Activated CD4-positive, alpha-beta T cell treated with anti-CD3 and anti-CD28 coated beads, Interleukin-2, Interleukin-4, amounts not matched to agents 100 ng/mL and 50 ng/mL, durations not matched to agents 16 hours and 8 hours (primary cell): Measurements from ENCODE around the gene TMEM239.
A peak's percentile ranks its signal among the peaks of the same experiment; 100 is the strongest.
"Not testable (repeated sequence)": the region's sequence is repeated elsewhere in the genome, so short reads cannot be mapped to it uniquely, and the experiment has no call there.

Source experiments
- DNase-seq: peaks from one replicate; pipeline ENCODE4 v3.0.0-alpha.2; 2020; ENCODE audit warnings: low spot score

TMEM239 gene

GRCh38 chr20:2820896-2821869 is 5.0 kb downstream of the TMEM239 start:
- DNase-seq: no peak

DNA sequence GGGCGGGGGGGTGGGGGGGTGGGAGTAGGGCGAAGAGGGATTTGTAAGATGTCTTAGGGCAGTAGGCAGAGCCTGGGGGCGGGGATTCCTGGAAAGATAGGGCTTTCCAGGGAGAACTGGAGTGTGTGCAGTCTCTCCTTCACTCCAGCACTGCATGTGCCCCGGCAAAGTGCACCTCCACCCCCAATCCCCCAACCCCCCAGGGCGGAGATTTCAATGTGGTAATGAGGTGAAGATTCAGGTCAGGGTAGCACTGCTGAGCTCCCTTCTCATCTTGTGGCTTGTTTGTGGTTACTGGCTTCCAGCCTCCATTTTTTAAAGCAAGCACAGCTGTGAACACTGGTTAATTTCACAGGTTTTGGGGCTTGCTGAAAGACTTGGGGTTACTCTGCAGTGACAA is 5.9 kb downstream of the TMEM239 start:
- DNase-seq: peak; percentile 29

DNA sequence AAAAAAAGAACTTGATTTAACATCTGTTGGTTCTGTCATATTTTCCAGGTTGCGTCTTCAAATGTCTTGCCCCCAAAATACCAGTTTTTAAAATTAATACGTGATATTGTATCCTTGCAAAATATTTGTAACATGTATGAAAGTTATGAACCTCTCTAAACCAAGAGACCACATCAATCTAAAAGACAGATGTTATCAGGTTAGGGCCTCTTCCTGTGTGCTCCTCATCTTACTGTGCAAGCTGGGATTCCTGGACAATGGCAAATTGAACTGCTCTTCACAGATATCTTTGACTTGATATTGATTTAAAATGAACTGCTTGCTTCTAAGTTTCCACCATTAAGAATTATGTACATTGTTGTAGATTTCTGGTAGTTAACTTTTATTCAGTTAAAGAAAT is 9.6 kb downstream of the TMEM239 start:
- DNase-seq: peak; percentile 15

- DNase-seq: no peak
Observed at GRCh38 chr20:2826655-2827054, 10.5 kb downstream of the TMEM239 start.

DNA sequence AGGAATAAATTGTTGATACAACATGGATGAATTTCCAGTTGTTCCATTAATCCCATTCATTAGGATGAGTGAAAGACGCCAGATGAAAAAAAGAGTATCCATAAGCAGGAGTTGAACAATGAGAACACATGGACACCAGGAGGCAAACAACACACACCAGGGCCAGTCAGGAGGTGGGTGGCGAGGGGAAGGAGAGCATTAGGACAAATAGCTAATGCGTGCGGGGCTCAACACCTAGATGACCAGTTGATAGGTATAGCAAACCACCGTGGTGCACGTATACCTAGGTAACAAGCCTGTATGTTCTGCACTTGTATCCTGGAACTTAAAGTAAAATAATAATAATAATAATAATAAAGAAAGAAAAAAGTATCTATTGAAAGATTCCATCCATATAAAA is 13.2 kb downstream of the TMEM239 start:
- DNase-seq: no peak

DNA sequence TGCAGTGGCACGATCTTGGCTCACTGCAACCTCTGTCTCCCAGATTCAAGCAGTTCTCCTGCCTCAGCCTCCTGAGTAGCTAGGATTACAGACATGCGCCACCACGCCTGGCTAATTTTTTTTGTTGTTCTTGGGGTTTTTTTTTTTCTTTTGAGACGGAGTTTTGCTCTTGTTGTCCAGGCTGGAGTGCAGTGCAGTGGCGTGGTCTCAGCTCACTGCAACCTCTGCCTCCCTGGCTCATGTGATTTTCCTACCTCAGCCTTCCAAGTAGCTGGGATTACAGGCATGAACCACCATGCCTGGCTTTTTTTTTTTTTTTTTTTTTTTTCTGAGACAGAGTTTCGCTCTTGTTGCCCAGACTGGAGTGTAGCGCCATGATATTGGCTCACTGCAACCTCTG is 15.0 kb downstream of the TMEM239 start:
- DNase-seq: not testable (repeated sequence)

GRCh38 chr20:2833761-2834160 is 17.6 kb downstream of the TMEM239 start:
- DNase-seq: no peak

- no peak for DNase-seq
Observed at GRCh38 chr20:2834401-2835110, 18.4 kb downstream of the TMEM239 start.

GRCh38 chr20:2835331-2835796 is 19.2 kb downstream of the TMEM239 start:
- DNase-seq: no peak

- no peak for DNase-seq
Observed at GRCh38 chr20:2836035-2836434, 19.9 kb downstream of the TMEM239 start.

- DNase-seq: no peak
Observed at GRCh38 chr20:2837221-2837960, 21.2 kb downstream of the TMEM239 start.

DNA sequence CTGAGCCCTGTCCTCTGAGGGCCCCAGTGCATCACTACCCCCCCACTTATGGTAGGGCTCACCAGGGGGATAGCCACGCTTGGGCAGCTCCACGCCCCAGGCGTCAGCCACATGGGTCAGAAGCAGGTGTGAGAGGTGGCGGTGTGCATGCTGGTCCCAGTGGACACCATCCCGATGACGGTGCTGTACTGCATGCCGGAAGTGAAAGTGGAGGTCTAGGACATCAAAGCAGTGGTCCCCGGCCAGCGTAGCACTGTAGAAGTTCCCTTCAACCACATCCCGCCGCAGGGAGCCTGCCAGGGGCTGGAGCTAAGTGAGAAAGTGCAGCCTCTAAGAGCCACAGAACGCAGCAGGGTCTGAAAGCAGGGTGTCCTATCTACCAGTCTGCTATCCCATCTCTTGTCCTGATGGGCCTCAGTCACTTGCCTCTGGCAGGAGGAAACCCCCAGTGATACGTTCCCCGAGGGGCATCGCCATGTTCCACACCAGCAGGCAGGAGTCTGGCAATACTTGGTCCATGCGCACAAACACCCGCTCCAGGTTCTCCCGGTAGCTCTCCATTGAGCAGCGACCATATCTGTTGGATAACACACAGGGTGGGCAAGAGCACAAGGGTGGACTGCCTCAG is 22.1 kb downstream of the TMEM239 start:
- DNase-seq: no peak

- DNase-seq: no peak
Observed at GRCh38 chr20:2838847-2839671, 22.9 kb downstream of the TMEM239 start.

DNA sequence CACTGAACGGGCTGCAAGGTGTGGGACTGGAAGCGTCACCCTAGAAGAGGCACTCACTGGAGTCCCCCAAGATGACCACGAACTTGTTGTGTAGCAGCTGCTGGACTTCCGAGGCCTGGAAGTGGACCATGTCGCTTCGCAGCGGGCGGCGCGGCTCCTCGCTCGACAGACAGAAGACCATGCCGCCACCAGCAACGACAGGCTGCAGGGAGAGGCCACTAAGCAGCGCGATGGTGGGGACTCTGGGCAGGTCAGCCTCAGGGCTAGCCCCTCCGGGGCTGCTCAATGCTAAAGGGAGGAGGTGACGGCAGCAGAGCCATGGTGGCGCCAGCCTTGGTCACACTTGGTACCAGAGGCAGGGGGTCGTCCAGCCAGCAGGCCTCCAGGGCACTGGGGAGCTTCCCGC is 23.6 kb downstream of the TMEM239 start:
- no peak for DNase-seq

DNA sequence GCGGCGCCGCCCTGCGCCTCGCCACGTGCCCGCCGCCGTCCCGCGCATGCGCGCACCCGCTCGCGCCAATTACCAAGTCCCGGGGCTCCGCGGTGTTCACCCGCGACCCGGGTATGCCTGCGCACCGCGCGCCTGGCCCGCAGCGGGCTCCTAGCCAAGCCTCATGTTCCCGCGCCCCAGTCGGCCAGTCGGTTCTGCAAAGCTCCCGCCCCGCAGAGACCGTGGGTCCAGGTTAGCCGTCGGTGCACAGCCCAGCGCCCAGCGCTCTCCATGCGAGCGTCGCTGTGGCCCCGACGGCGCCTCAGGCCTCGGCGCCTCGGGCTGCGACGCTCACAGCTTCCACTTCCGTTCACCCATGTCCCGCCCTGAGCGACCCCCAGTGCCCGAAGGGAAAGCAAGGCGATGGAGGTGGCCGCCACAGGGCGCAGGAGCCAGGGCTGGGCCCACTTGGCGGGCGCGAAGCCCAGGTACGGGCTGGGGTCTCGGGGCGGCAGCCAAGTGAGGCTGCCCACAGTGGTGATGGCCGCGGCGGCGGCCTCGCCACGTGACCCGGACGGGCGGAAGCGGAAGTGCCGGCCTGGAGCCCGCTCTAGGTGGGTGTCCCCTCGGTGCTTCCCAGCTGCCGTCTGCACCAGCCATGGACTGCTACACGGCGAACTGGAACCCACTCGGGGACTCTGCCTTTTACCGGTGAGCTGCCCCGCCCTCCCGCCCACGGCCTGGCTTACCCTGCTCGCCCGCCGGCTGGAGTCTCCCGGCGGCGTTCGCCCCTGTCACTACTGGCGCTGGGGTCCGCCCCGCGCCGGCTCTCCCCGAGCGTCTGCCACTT is 24.2 kb downstream of the TMEM239 start, which contains the start of the genes PCED1A and VPS16:
TSS of gene PCED1A (minus strand) at position 518 of the 829 bp plus-strand sequence. CDS start 743 bp downstream, outside the sequence.
TSS of gene VPS16 (plus strand) at position 608 of the 829 bp plus-strand sequence. CDS start at position 638, 30 bp downstream.
- peak; percentile 89 for DNase-seq

DNA sequence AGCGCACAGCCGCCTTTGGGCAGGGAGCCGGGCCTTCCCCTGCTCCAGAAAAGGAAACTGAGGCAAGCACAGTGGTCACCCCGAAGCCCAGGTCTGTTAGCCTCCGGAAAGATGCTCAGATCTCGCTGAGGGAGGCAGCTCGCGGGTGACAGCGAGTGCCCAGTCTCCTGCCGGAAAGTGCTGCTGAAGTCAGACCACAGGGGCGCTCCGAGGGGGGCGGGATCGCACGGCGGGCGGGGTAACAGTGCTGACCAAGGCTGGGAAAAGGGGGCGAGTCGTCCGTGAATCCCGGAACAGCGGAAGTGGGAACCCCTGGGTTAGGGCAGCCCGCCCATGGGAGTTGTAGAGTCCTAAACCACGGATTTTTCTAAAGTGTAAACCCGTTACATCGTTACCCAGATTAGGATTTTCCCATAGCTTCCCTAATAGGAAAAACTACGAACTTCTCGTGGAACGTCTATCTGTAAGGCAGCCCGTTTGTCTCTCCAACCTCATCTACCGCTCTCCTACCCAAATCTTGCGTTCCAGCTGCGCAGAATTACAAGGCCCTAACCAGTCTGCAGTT is 24.9 kb downstream of the TMEM239 start:
- DNase-seq: peak; percentile 20

- DNase-seq: no peak
Observed at GRCh38 chr20:2845607-2846006, 29.4 kb downstream of the TMEM239 start.

GRCh38 chr20:2846698-2847097 is 30.5 kb downstream of the TMEM239 start:
- DNase-seq: no peak

GRCh38 chr20:2847802-2848201 is 31.6 kb downstream of the TMEM239 start:
- no peak for DNase-seq
